MM.1S (cell line): ENCODE results near the gene ASB10.

Experiments
- DNase-seq: peaks from one replicate; pipeline ENCODE4 v3.0.0-alpha.2; 2015
- H2AFZ ChIP-seq: fragments of 300-600 bp; sonication (generic); 2 replicates; pipeline ENCODE4 v1.6.0; 2016; ENCODE audit warnings: antibody characterized with exemption, low read length
- H3F3A ChIP-seq: fragments of 300-600 bp; sonication (generic); 2 replicates; pipeline ENCODE4 v1.6.1; 2016; ENCODE audit warnings: mild to moderate bottlenecking, antibody characterized with exemption, low read length, moderate library complexity, mixed read lengths; ENCODE audit not compliant: insufficient read depth
- H3K27ac ChIP-seq: fragments of 300-600 bp; sonication (generic); 2 replicates; pipeline ENCODE4 v1.5.1; 2016; ENCODE audit warnings: mild to moderate bottlenecking, low read length
- H3K27me3 ChIP-seq: fragments of 300-600 bp; sonication (generic); replicated peaks from 2 replicates; pipeline ENCODE4 v1.6.0; 2016; ENCODE audit warnings: low read length; ENCODE audit not compliant: insufficient read depth
- H3K36me3 ChIP-seq: fragments of 300-600 bp; sonication (generic); replicated peaks from 2 replicates; pipeline ENCODE4 v1.6.1; 2016; ENCODE audit warnings: mild to moderate bottlenecking, low read length, mixed read lengths; ENCODE audit not compliant: insufficient read depth
- H3K4me1 ChIP-seq: fragments of 300-600 bp; sonication (generic); 2 replicates; pipeline ENCODE4 v1.6.1; 2016; ENCODE audit warnings: low read length, mixed read lengths
- H3K4me2 ChIP-seq: fragments of 300-600 bp; sonication (generic); 2 replicates; pipeline ENCODE4 v1.6.0; 2016; ENCODE audit warnings: low read depth, low read length
- H3K4me3 ChIP-seq: fragments of 300-600 bp; sonication (generic); 2 replicates; pipeline ENCODE4 v1.5.1; 2016; ENCODE audit warnings: low read length, mixed read lengths
- H3K79me2 ChIP-seq: fragments of 300-600 bp; sonication (generic); 2 replicates; pipeline ENCODE4 v1.6.1; 2016; ENCODE audit warnings: mixed run types, low read length, mixed read lengths
- H3K9ac ChIP-seq: fragments of 300-600 bp; sonication (generic); 2 replicates; pipeline ENCODE4 v1.6.1; 2016; ENCODE audit warnings: low read length, mixed read lengths
- H3K9me2 ChIP-seq: fragments of 300-600 bp; sonication (generic); replicated peaks from 2 replicates; pipeline ENCODE4 v1.6.1; 2016; ENCODE audit warnings: mild to moderate bottlenecking, low read length, mixed read lengths; ENCODE audit not compliant: insufficient read depth
- H3K9me3 ChIP-seq: fragments of 300-600 bp; sonication (generic); replicated peaks from 2 replicates; pipeline ENCODE4 v1.6.1; 2016; ENCODE audit warnings: mild to moderate bottlenecking, low read length, mixed read lengths; ENCODE audit not compliant: insufficient read depth
- H4K20me1 ChIP-seq: fragments of 300-600 bp; sonication (generic); 2 replicates; pipeline ENCODE4 v1.6.1; 2016; ENCODE audit warnings: mild to moderate bottlenecking, low read length, moderate library complexity, mixed read lengths; ENCODE audit not compliant: insufficient read depth
- CTCF ChIP-seq: fragments of 300-600 bp; sonication (generic); IDR thresholded peaks from 2 replicates; pipeline ENCODE4 v1.5.1; 2016; ENCODE audit warnings: antibody characterized with exemption, low read length, mixed read lengths
- EZH2 ChIP-seq: fragments of 300-600 bp; sonication (generic); optimal IDR thresholded peaks from 2 replicates; pipeline ENCODE3; 2017; ENCODE audit warnings: low read depth, mild to moderate bottlenecking, antibody characterized with exemption, low read length, mixed read lengths
- EZH2phosphoT487 ChIP-seq: fragments of 300-600 bp; sonication (generic); IDR thresholded peaks from 2 replicates; pipeline ENCODE4 v1.6.1; 2018; ENCODE audit warnings: antibody characterized with exemption, low read length

Gene ASB10

GRCh38 chr7:151195616-151196450, 8.8 kb upstream of the ASB10 start:
- H3K9ac ChIP-seq, result no peak overlapping the region
- no peaks in the 10 kb centered on the region for H3K36me3 ChIP-seq
- H3K27ac ChIP-seq, result no peak overlapping the region
- no peaks in the 10 kb centered on the region for H3F3A ChIP-seq
- H3K4me2 ChIP-seq, result no peak overlapping the region
- no peak for DNase-seq
- no peaks in the 10 kb centered on the region for H4K20me1 ChIP-seq
- no peaks in the 10 kb centered on the region for H3K9me3 ChIP-seq
- no peaks in the 10 kb centered on the region for H3K9me2 ChIP-seq
- no peak overlapping the region for H3K4me3 ChIP-seq
- H2AFZ ChIP-seq, result no peak overlapping the region
- no peaks in the 10 kb centered on the region for H3K79me2 ChIP-seq
- no peaks in the 10 kb centered on the region for H3K4me1 ChIP-seq
- peaks cover 100% of the 10 kb centered on the region for H3K27me3 ChIP-seq
- TF ChIP-seq EZH2phosphoT487 (no peak), CTCF (no peak), EZH2 (no peak)

- no peak for DNase-seq
- TF ChIP-seq EZH2 (no peak), EZH2phosphoT487 (no peak), CTCF (no peak)
- no peaks in the 10 kb centered on the region for H4K20me1 ChIP-seq
- H3F3A ChIP-seq, result no peaks in the 10 kb centered on the region
- no peaks in the 10 kb centered on the region for H3K9me2 ChIP-seq
- H3K36me3 ChIP-seq, result no peaks in the 10 kb centered on the region
- no peak overlapping the region for H3K4me2 ChIP-seq
- H3K79me2 ChIP-seq, result no peaks in the 10 kb centered on the region
- H3K27ac ChIP-seq, result no peak overlapping the region
- H3K9me3 ChIP-seq, result no peaks in the 10 kb centered on the region
- H2AFZ ChIP-seq, result no peak overlapping the region
- peaks cover 100% of the 10 kb centered on the region for H3K27me3 ChIP-seq
- no peak overlapping the region for H3K9ac ChIP-seq
- no peak overlapping the region for H3K4me3 ChIP-seq
- H3K4me1 ChIP-seq, result no peaks in the 10 kb centered on the region
Measured at GRCh38 chr7:151194188-151194587, 7.1 kb upstream of the ASB10 start.

- H3K79me2 ChIP-seq, result no peaks in the 10 kb centered on the region
- no peak overlapping the region for H3K4me2 ChIP-seq
- H3K36me3 ChIP-seq, result no peaks in the 10 kb centered on the region
- H4K20me1 ChIP-seq, result no peaks in the 10 kb centered on the region
- H3K9me2 ChIP-seq, result no peaks in the 10 kb centered on the region
- H2AFZ ChIP-seq, result no peak overlapping the region
- DNase-seq, result no peak
- peaks cover 100% of the 10 kb centered on the region for H3K27me3 ChIP-seq
- no peak overlapping the region for H3K27ac ChIP-seq
- no peaks in the 10 kb centered on the region for H3F3A ChIP-seq
- no peaks in the 10 kb centered on the region for H3K9me3 ChIP-seq
- no peaks in the 10 kb centered on the region for H3K4me1 ChIP-seq
- H3K4me3 ChIP-seq, result no peak overlapping the region
- H3K9ac ChIP-seq, result no peak overlapping the region
- TF ChIP-seq CTCF (no peak), EZH2 (no peak), EZH2phosphoT487 (no peak)
Measured at GRCh38 chr7:151193203-151193978, 6.3 kb upstream of the ASB10 start.
